GM18526 (cell line): Measurements from ENCODE around the gene PPDPF.

Experiments used
- POLR2A ChIP-seq: IDR thresholded peaks from 3 replicates; pipeline ENCODE4 v1.6.1; 2011; ENCODE audit not compliant: insufficient read length; ENCODE audit errors: extremely low read depth

Gene PPDPF

DNA sequence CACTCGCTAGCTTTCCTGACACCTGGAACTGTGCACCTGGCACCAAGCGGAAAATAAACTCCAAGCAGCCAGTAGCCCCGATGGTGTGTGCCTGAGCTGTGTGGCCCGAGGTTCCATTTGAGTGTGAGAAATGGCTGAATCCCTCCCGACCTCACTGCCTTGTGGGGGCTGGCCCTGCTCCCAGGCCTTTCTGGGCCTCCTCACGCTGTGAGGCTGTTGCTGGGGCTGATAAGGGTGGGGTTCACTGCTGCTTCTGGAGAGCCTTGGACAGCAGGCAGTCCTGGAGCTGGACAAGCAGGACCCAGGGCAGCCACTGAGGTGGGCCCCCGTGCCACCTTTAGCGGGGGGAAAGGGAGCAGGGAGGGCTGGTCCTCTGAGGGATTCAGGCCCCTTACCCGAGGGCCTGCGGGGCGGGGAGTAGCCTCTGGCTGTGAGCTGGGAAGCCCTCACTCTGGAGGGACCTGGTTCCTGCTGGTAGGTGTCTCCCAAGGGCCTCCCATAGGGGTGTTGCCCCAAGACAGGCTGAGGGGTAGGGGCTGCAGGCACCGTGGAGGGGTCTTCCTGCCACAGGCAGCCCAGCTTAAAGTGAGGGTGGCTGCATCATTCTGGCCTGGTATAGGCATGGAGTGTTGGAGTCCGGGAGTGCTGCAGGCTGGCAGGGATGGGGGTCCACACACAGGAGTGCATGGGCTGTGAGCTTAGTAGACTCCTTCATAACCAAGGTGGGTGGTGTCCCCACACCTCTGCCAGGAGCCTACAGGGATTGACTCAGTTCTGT is 1.7 kb downstream of the PPDPF start:
- TF ChIP-seq POLR2A, result no peak

DNA sequence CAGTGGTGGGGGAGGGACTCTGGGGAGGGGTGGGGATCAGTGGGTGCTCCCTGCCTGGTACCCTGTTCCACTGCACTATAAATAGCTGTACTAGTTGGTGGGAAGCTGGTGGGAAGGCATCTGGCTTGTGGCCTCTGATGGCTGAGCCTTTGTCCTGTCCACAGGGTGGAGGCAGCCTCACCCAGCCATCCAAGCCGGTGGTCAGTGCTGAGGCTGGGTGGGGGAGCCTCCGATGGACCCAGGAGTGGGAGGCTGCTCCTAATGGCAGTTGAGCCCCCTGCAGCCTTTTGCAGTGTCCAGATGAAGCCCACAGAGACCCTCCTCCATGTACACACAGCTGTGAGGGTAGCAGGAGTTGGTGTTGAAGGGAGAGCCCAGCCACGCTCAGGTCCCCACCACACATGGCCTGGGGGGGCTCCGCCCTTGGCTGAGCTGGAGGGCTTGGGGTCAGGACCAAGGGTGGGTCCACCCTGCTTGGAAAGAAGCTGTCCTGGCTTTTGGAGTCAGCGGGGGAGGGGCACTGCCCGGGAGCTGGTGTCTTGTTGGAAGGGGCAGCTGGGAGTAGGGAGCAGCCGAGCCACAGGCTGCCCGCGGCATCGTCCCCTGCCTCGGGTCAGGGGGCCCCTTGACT is 2.5 kb downstream of the PPDPF start:
- no peak for TF ChIP-seq POLR2A

GRCh38 chr20:63525185-63525584 is 4.6 kb downstream of the PPDPF start:
- no peak for TF ChIP-seq POLR2A

GRCh38 chr20:63525971-63526370 is 5.4 kb downstream of the PPDPF start:
- TF ChIP-seq POLR2A, result no peak

DNA sequence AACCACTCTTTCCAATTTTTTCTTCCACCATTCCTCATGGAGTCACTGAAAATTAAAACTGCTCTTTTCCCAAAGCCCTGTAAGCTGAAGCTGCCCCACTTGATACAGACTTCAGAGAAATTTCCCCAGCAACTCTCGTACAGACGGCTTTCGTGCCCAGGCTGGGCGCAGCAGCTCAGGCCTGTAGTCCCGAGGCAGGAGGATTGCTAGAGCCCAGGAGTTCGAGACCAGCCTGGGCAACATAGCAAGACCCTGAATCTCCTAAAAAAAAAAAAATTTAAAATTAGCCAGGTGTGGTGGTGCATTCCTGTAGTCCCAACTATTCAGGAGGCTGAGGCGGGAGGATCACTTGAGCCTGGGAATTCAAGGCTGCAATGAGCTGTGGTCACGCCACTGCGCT is 6.6 kb downstream of the PPDPF start:
- TF ChIP-seq POLR2A, result no peak

DNA sequence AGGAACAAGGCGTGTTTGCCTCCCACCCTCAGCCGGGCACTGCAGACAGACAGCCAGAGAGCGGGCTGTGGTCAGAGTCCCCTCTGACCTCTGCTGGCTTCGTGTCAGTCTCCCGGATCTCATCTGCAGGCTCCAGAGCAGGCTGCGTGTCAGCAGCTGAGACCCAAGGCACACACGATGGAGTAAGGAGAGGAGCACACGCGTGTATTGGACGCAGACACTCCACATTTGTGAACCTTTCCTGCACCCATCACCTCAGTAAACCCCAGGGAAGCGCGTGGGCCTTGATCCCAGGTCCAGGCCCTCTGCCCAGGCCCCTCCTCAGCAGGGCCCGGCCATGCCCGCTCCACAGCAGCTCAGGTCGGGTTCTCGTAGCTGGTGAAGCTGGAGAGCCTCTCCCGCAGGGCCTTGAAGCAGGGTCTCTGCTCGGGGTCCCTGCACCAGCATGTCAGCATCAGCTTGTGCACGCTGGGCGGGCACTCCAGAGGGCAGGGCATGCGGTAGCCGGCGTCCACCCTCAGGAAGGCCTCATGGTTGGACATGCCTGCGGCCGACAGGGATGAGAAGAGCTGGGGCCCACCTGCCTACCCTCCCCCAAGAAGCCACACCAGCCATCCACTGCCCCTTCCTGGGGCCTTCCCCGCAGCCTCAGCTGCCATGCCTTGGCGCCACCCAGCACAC is 8.8 kb downstream of the PPDPF start:
- no peak for TF ChIP-seq POLR2A

- no peak for TF ChIP-seq POLR2A
These were observed 9.6 kb downstream of the PPDPF start for GRCh38 chr20:63529861-63530787.

DNA sequence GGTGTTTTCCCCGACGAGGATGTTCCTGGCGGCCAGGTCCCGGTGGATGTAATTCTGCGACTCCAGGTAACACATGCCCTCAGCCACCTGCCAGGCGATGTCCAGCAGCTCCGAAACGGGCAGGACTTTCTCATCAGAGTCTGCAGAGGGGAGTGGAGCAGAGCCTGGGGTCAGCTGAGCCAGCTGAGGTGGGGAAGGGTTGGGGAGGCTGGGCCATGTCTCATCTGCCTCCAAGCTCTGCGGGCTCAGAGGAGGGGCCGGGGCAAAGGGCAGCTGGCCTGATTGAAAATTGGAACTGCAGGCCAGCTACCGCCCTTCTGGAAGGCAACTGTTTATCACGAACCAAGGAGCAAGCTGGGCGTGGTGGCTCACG is 10.2 kb downstream of the PPDPF start:
- TF ChIP-seq POLR2A, result no peak

DNA sequence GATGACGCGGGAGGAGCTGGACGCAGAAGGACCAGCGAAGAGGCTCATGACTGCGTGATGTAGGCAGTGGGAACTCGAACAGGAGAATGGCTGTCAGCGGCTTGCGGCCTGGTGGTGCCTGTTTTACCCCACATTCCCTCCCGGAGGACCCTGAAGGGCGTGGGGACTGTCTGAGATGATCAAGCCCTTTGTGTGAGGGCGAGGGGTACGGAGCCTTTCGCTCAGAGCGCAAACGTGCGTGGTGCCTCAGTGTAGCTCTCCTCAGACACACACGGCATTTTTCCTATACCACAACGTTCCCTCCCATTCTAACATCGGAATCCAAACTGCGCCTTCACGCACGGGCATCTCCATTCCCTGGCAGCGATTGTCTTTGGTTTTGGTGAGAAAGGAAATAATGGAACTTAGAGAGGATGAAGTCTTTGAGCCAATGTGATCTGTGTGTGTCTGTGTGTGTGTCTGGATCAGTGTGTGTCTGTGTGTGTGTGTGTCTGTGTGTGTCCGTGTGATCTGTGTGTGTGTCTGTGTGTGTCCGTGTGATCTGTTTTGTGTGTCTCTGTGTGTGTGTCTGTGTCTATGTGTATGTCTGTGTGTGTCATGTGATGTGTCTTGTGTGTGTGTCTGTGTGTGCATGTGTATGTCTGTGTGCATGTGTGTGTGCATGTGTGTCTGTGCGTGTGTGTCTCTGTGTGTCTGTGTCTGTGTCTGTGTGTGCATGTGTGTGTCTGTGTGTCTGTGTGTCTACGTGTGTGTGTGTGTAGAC is 11.3 kb downstream of the PPDPF start:
- TF ChIP-seq POLR2A, result no peak

DNA sequence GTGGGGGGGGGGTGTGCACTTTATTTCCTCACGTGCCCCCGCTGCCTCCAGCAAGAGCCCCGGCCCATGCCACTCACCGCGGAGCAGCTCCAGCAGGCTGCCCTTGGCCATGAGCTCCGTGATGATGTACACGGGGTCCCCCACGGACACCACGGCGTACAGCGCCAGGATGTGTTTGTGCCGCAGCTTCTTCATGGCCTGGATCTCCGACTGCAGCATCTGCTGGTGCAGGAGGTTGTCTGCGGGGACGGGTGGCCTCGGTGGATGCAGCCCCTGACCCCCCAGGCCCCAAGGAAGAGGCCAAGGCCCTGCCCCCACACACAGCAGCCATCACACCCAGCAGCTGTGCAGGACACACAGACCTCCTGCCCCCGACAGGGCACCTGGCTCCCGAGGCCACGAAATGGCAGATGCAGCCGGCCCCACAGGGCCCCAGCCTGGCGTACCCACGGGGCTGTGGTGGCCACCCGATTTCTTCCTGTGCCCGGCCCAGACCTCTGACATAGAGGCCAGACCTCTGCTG is 11.9 kb downstream of the PPDPF start:
- TF ChIP-seq POLR2A, result no peak

- no peak for TF ChIP-seq POLR2A
These were observed 12.8 kb downstream of the PPDPF start for GRCh38 chr20:63533388-63533787.

DNA sequence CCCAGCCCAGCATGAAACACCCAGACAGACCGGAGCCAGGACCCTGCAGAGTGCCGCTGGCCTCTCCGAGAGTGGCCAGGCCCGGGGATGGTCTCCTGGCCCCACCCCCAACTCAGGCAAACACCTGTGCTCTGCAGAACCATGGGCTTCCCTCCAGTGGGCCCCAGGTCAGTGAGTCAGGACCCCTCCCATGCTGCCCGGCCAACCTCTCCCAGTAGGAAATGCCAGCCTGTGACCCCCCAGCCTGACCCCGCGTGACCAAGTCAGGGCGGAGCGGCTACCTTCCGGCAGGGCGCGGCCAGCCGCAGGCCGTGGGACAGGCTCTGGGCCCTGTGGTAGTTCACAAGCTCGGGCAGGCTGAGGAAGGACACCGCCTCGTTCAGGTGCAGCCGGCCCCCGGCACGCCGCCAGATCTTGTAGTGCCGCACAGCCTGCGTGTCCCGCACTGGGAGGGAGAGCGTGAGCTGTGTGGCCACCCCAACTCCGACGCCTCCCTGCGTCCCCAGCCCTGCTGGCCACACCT is 13.4 kb downstream of the PPDPF start:
- TF ChIP-seq POLR2A, result no peak

- TF ChIP-seq POLR2A, result no peak
These were observed 13.9 kb downstream of the PPDPF start for GRCh38 chr20:63534427-63534830.
